H9 (cell line): ENCODE data around the gene GNAS. TPM values are rescaled to one million over a fixed set of nuclear protein-coding genes. Genes with fewer than 3 reads are reported as not detected.

Experiments used
- DNase-seq: peaks from one replicate; pipeline ENCODE4 v3.0.0-alpha.2; 2017
- H2AFZ ChIP-seq: one replicate; pipeline ENCODE4 v1.6.1; 2013; ENCODE audit warnings: mild to moderate bottlenecking, low read length, control low read depth, moderate library complexity
- H2AK5ac ChIP-seq: 2 replicates; pipeline ENCODE4 v1.6.1; 2013; ENCODE audit warnings: low read length, control low read depth, mixed read lengths; ENCODE audit not compliant: insufficient read length
- H2BK120ac ChIP-seq: one replicate; pipeline ENCODE4 v1.6.1; 2013; ENCODE audit warnings: low read depth, mild to moderate bottlenecking, low read length, control low read depth, inconsistent platforms; ENCODE audit not compliant: poor library complexity, severe bottlenecking
- H2BK12ac ChIP-seq: 2 replicates; pipeline ENCODE4 v1.6.1; 2013; ENCODE audit warnings: low read length, control low read depth, mixed read lengths, low read depth; ENCODE audit not compliant: insufficient read length
- H2BK15ac ChIP-seq: 2 replicates; pipeline ENCODE4 v1.6.1; 2013; ENCODE audit warnings: low read depth, low read length, control low read depth
- H2BK20ac ChIP-seq: one replicate; pipeline ENCODE4 v1.6.1; 2013; ENCODE audit warnings: low read depth, mild to moderate bottlenecking, low read length, control low read depth, inconsistent platforms; ENCODE audit not compliant: poor library complexity, severe bottlenecking
- H2BK5ac ChIP-seq: 2 replicates; pipeline ENCODE4 v1.6.1; 2013; ENCODE audit warnings: low read length, control low read depth, mixed read lengths; ENCODE audit not compliant: insufficient read length
- H3K14ac ChIP-seq: 2 replicates; pipeline ENCODE4 v1.6.1; 2013; ENCODE audit warnings: low read length, control low read depth; ENCODE audit not compliant: insufficient read depth
- H3K18ac ChIP-seq: 2 replicates; pipeline ENCODE4 v1.6.1; 2013; ENCODE audit warnings: low read depth, mild to moderate bottlenecking, mixed read lengths, low read length, control low read depth; ENCODE audit not compliant: insufficient read length
- H3K23ac ChIP-seq: 2 replicates; pipeline ENCODE4 v1.6.1; 2013; ENCODE audit warnings: low read length, control low read depth, mixed read lengths, low read depth; ENCODE audit not compliant: insufficient read length
- H3K23me2 ChIP-seq: 2 replicates; pipeline ENCODE4 v1.6.1; 2013; ENCODE audit warnings: low read depth, mild to moderate bottlenecking, mixed read lengths, low read length, control low read depth; ENCODE audit not compliant: insufficient read length, poor library complexity, severe bottlenecking
- H3K27ac ChIP-seq: 2 replicates; pipeline ENCODE4 v1.5.1; 2013; ENCODE audit warnings: low read length, control low read depth, mixed read lengths, low read depth; ENCODE audit not compliant: insufficient read length
- H3K27me3 ChIP-seq: 2 replicates; pipeline ENCODE4 v1.6.1; 2013; ENCODE audit warnings: low read length, control low read depth, inconsistent platforms; ENCODE audit not compliant: insufficient read depth
- H3K4ac ChIP-seq: 2 replicates; pipeline ENCODE4 v1.6.1; 2013; ENCODE audit warnings: low read depth, mild to moderate bottlenecking, control low read depth, inconsistent platforms, low read length, moderate library complexity
- H3K4me1 ChIP-seq: 2 replicates; pipeline ENCODE4 v1.6.1; 2013; ENCODE audit warnings: low read length, control low read depth, inconsistent platforms; ENCODE audit not compliant: insufficient read depth
- H3K4me2 ChIP-seq: 2 replicates; pipeline ENCODE4 v1.6.1; 2013; ENCODE audit warnings: low read length, control low read depth, mixed read lengths; ENCODE audit not compliant: insufficient read length, insufficient read depth
- H3K56ac ChIP-seq: 2 replicates; pipeline ENCODE4 v1.6.1; 2013; ENCODE audit warnings: low read depth, mild to moderate bottlenecking, mixed read lengths, low read length, control low read depth; ENCODE audit not compliant: insufficient read length
- H3K79me1 ChIP-seq: 2 replicates; pipeline ENCODE4 v1.6.1; 2013; ENCODE audit warnings: low read depth, mild to moderate bottlenecking, moderate library complexity, low read length, control low read depth, inconsistent platforms; ENCODE audit not compliant: insufficient read depth, poor library complexity, severe bottlenecking
- H3K79me2 ChIP-seq: 2 replicates; pipeline ENCODE4 v1.6.1; 2013; ENCODE audit warnings: low read length, control low read depth, inconsistent platforms; ENCODE audit not compliant: insufficient read depth
- H3K9ac ChIP-seq: 2 replicates; pipeline ENCODE4 v1.6.1; 2013; ENCODE audit warnings: low read length, control low read depth, mixed read lengths; ENCODE audit not compliant: insufficient read length; ENCODE audit errors: extremely low read depth
- H3K9me3 ChIP-seq: one replicate; pipeline ENCODE4 v1.6.1; 2013; ENCODE audit warnings: low read depth, low read length, inconsistent platforms; ENCODE audit not compliant: control insufficient read depth
- H3T11ph ChIP-seq: one replicate; pipeline ENCODE4 v1.6.1; 2013; ENCODE audit warnings: mild to moderate bottlenecking, low read length, control low read depth, inconsistent platforms
- H4K20me1 ChIP-seq: one replicate; pipeline ENCODE4 v1.6.1; 2013; ENCODE audit not compliant: control insufficient read depth, insufficient read length, insufficient read depth
- H4K5ac ChIP-seq: 2 replicates; pipeline ENCODE4 v1.6.1; 2013; ENCODE audit warnings: low read depth, mild to moderate bottlenecking, mixed read lengths, low read length, control low read depth; ENCODE audit not compliant: insufficient read length
- H4K8ac ChIP-seq: replicated peaks from 2 replicates; pipeline ENCODE4 v1.6.1; 2013; ENCODE audit warnings: low read length, control low read depth, mixed read lengths, low read depth; ENCODE audit not compliant: insufficient read length
- H4K91ac ChIP-seq: 2 replicates; pipeline ENCODE4 v1.6.1; 2013; ENCODE audit warnings: low read depth, mild to moderate bottlenecking, moderate library complexity, mixed read lengths, low read length, control low read depth; ENCODE audit not compliant: insufficient read length
- H3K27ac Mint-ChIP-seq, 3 experiments: 2 replicates in 2 of 3; 3 replicates in 1 of 3; pipeline ENCODE4 v1.8.0; 2020 to 2021; ENCODE audit warnings: mixed read lengths in 3 of 3, mild to moderate bottlenecking in 1 of 3, moderate library complexity in 1 of 3
- H3K27me3 Mint-ChIP-seq: 2 replicates; pipeline ENCODE4 v1.8.0; 2021; ENCODE audit warnings: low read depth, mild to moderate bottlenecking, moderate library complexity, mixed read lengths
- H3K36me3 Mint-ChIP-seq, 3 experiments: 2 replicates in 2 of 3; 3 replicates in 1 of 3; pipeline ENCODE4 v1.8.0; 2020 to 2021; ENCODE audit warnings: low read depth in 3 of 3, mixed read lengths in 3 of 3; ENCODE audit not compliant: insufficient read depth in 1 of 3
- H3K4me1 Mint-ChIP-seq, 2 experiments: 2 replicates each; pipeline ENCODE4 v1.8.0; 2020; ENCODE audit warnings: mixed read lengths in 2 of 2
- H3K4me3 Mint-ChIP-seq, 2 experiments: 2 replicates in 1 of 2; 3 replicates in 1 of 2; pipeline ENCODE4 v1.8.0; 2020 to 2021; ENCODE audit warnings: mild to moderate bottlenecking in 2 of 2, mixed read lengths in 2 of 2, moderate library complexity in 1 of 2
- H3K9me3 Mint-ChIP-seq, 2 experiments: 2 replicates in 1 of 2; 3 replicates in 1 of 2; pipeline ENCODE4 v1.8.0; 2020; ENCODE audit warnings: mild to moderate bottlenecking in 2 of 2, mixed read lengths in 2 of 2, moderate library complexity in 1 of 2
- WGBS: extraction: QIAGEN DNeasy Blood & Tissue Kit; methylation state at CpG from one replicate; pipeline ENCODE4 v1.1.7; 2013; ENCODE audit warnings: missing lambda C conversion rate, low lambda C conversion rate, mixed read lengths; ENCODE audit not compliant: insufficient read length; ENCODE audit errors: extremely low coverage; 5-methylcytosine and 5-hydroxymethylcytosine counted together
- total RNA-seq: library from RNA; stranded (reverse); gene quantifications from 2 replicates; pipeline ENCODE4 v1.2.1, GENCODE V29; 2021
- TF ChIP-seq, protein P1 (sequence below): fragments of 200-600 bp; sonication (generic); conservative IDR thresholded peaks from 3 replicates; pipeline ENCODE4 v1.8.0; 2021; ENCODE audit warnings: antibody characterized with exemption, mild to moderate bottlenecking

GNAS gene
- total RNA-seq, 1 experiment from 2014 or later: 920 TPM

DNA sequence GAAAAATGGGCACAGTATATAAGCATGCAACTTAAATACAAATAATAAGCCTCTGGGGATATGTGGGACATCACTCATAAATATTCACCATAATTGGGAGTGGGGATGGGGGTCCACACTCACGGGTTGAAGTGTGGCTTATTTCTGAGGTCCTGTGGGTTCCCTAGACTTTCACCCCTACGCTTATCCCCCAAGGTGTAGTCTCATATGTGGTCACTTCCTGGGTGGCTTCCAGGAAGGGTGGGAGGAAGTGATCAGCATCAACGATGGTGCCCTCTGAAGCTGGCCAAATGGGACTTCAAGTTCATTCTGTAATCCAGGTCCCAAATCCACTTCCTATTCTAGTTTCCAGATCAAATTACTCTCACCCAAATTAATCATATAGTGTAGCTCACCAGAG is 59.5 kb downstream of the GNAS start:
- Histone ChIP-seq H2AFZ (no peak overlapping the region), H3K56ac (no peak overlapping the region), H3K9me3 (no peaks in the 10 kb centered on the region), H3K79me2 (no peaks in the 10 kb centered on the region), H3K14ac (no peak overlapping the region), H3K9ac (no peak overlapping the region), H3K23ac (no peak overlapping the region), H3K18ac (no peak overlapping the region), H3K27ac (no peak overlapping the region), H3T11ph (no peak overlapping the region), H2BK5ac (no peak overlapping the region), H2BK20ac (no peak overlapping the region), H4K8ac (no peak overlapping the region), H3K4me2 (no peak overlapping the region), H2BK12ac (no peak overlapping the region), H4K5ac (no peak overlapping the region), H3K27me3 (no peaks in the 10 kb centered on the region), H3K23me2 (no peaks in the 10 kb centered on the region), H3K79me1 (no peaks in the 10 kb centered on the region), H4K91ac (no peak overlapping the region), H2BK15ac (no peak overlapping the region), H2AK5ac (no peak overlapping the region), H3K4me1 (no peaks in the 10 kb centered on the region), H2BK120ac (no peak overlapping the region), H4K20me1 (no peaks in the 10 kb centered on the region), H3K4ac (no peak overlapping the region)
- H3K27me3 Mint-ChIP-seq: no peaks in the 10 kb centered on the region; the same call in 1 of the 2 replicates
- no CpG with 5 or more reads among the region's 3 CpGs for WGBS
- H3K36me3 Mint-ChIP-seq: peaks cover 42 to 55% (median 51%) of the 10 kb centered on the region in 3 experiments; a peak in 6 of 7 replicates
- peaks cover 5 to 7% of the 10 kb centered on the region in 2 experiments for H3K4me1 Mint-ChIP-seq
- no peak overlapping the region for H3K4me3 Mint-ChIP-seq
- no peak overlapping the region for H3K27ac Mint-ChIP-seq
- no peaks in the 10 kb centered on the region for H3K9me3 Mint-ChIP-seq
- TF ChIP-seq, protein P1, sequence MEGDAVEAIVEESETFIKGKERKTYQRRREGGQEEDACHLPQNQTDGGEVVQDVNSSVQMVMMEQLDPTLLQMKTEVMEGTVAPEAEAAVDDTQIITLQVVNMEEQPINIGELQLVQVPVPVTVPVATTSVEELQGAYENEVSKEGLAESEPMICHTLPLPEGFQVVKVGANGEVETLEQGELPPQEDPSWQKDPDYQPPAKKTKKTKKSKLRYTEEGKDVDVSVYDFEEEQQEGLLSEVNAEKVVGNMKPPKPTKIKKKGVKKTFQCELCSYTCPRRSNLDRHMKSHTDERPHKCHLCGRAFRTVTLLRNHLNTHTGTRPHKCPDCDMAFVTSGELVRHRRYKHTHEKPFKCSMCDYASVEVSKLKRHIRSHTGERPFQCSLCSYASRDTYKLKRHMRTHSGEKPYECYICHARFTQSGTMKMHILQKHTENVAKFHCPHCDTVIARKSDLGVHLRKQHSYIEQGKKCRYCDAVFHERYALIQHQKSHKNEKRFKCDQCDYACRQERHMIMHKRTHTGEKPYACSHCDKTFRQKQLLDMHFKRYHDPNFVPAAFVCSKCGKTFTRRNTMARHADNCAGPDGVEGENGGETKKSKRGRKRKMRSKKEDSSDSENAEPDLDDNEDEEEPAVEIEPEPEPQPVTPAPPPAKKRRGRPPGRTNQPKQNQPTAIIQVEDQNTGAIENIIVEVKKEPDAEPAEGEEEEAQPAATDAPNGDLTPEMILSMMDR: no peak
- no peak for DNase-seq
